GM13977 (cell line): Measurements from ENCODE around the gene PDE4D.
"Not testable (repeated sequence)": the region's sequence is repeated elsewhere in the genome, so short reads cannot be mapped to it uniquely, and the experiment has no call there.

Source experiments
- DNase-seq: peaks from one replicate; pipeline ENCODE4 v3.0.0; 2012; ENCODE audit warnings: low spot score
- CTCF ChIP-seq: IDR thresholded peaks from 2 replicates; pipeline ENCODE4 v1.5.1; 2012; ENCODE audit warnings: mild to moderate bottlenecking, control low read depth; ENCODE audit not compliant: insufficient read depth; ENCODE audit errors: extremely low read depth, missing control alignments
- in situ Hi-C: fragments of 300-500 bp; cut with MboI; formaldehyde crosslinking; loops from one replicate; pipeline ENCODE4 v1.12.0; 2022; ENCODE audit warnings: low sequenced_read_pairs, low pct_unique_long_range_greater_than_20kb, mixed read lengths, inconsistent platforms; ENCODE audit not compliant: unreplicated experiment

PDE4D gene

GRCh38 chr5:59058237-59058636 lies 835.3 kb downstream of the PDE4D start:
- TF ChIP-seq CTCF = no peak
- in situ Hi-C loops = no loop called here
- no peak for DNase-seq

DNA sequence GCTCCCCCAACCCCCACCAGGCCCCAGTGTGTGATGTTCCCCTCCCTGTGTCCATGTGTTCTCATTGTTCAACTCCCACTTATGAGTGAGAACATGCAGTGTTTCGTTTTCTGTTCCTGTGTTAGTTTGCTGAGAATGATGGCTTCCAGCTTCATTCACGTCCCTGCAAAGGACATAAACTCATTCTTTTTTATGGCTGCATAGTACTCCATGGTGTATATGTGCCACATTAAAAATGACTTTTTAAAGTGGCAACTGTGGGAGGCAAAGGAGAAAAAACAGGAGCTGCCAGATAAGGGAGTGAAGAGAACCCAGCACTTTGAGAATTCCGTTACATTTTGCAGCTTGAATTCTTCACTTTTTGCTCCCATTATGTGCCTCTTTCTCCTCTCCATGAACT lies 836.9 kb downstream of the PDE4D start:
- in situ Hi-C loops, DNase-seq: not testable (repeated sequence)

- in situ Hi-C loops = no loop called here
- DNase-seq = no peak
Measured at GRCh38 chr5:59055745-59056448, 837.6 kb downstream of the PDE4D start.

GRCh38 chr5:59054963-59055528 lies 838.5 kb downstream of the PDE4D start:
- no peak for TF ChIP-seq CTCF
- no peak for DNase-seq
- in situ Hi-C loops = no loop called here

More at GRCh38 chr5:59055745-59056448, 837.6 kb downstream of the PDE4D start:
- TF ChIP-seq CTCF = no peak

- in situ Hi-C loops = no loop called here
- TF ChIP-seq CTCF = no peak
- no peak for DNase-seq
Measured at GRCh38 chr5:59051951-59052350, 841.6 kb downstream of the PDE4D start.

DNA sequence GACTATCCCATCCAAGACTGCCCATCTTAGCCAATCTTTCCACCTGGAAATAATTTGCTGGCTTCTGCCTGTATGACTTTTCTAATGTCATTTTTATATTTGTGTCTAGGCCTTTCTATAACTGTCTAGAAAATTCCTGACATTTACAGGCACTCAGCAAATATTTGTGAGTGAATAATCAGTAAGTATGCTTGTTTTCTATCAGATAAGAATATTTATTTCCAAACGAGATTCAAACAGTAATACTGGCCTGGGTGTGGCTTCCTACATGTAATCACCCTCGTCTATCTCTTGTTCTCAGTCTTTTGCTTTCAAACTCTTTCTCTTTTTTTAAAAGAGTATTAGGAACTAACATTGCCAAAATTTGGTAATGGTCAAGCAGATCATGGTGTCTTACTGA lies 844.4 kb downstream of the PDE4D start:
- TF ChIP-seq CTCF = no peak
- DNase-seq = no peak
- in situ Hi-C loops = no loop called here

GRCh38 chr5:59042201-59043055 lies 851.1 kb downstream of the PDE4D start:
- TF ChIP-seq CTCF = no peak
- in situ Hi-C loops = no loop called here
- DNase-seq = no peak
